GM23338 (cell line): Measurements from ENCODE around the gene SPIRE1. TPM values are rescaled to one million over a fixed set of nuclear protein-coding genes. Genes with fewer than 3 reads are reported as not detected.

Experiments
- ATAC-seq: fragments of 200-7000 bp; cut with Tn5 transposase; 3 replicates; pipeline ENCODE4 v1.9.1; 2020
- DNase-seq: peaks from one replicate; pipeline ENCODE4 v3.0.0-alpha.2; 2015; ENCODE audit warnings: low spot score
- H2AFZ ChIP-seq: fragments of 200-600 bp; sonication (generic); 2 replicates; pipeline ENCODE4 v1.8.0; 2016; ENCODE audit warnings: antibody characterized with exemption, mild to moderate bottlenecking, moderate library complexity
- H3F3A ChIP-seq: fragments of 200-600 bp; sonication (generic); replicated peaks from 2 replicates; pipeline ENCODE4 v1.8.0; 2017; ENCODE audit warnings: antibody characterized with exemption, mixed run types, low read depth
- H3K27ac ChIP-seq: fragments of 200-600 bp; sonication (generic); 2 replicates; pipeline ENCODE4 v1.6.1; 2016; ENCODE audit warnings: low read depth
- H3K27me3 ChIP-seq: fragments of 200-600 bp; sonication (generic); 2 replicates; pipeline ENCODE4 v1.8.0; 2016; ENCODE audit warnings: mild to moderate bottlenecking, mixed run types, moderate library complexity; ENCODE audit not compliant: insufficient read depth
- H3K36me3 ChIP-seq: fragments of 200-600 bp; sonication (generic); 2 replicates; pipeline ENCODE4 v1.8.0; 2016; ENCODE audit warnings: mild to moderate bottlenecking; ENCODE audit not compliant: insufficient read depth
- H3K4me1 ChIP-seq: fragments of 200-600 bp; sonication (generic); 2 replicates; pipeline ENCODE4 v1.8.0; 2016; ENCODE audit warnings: mild to moderate bottlenecking, moderate library complexity; ENCODE audit not compliant: insufficient read depth
- H3K4me2 ChIP-seq: fragments of 200-600 bp; sonication (generic); 2 replicates; pipeline ENCODE4 v1.7.1; 2017; ENCODE audit warnings: mixed run types
- H3K4me3 ChIP-seq: fragments of 200-600 bp; sonication (generic); 2 replicates; pipeline ENCODE4 v1.6.1; 2016; ENCODE audit warnings: mixed run types
- H3K79me2 ChIP-seq: fragments of 200-600 bp; sonication (generic); replicated peaks from 2 replicates; pipeline ENCODE4 v1.8.0; 2017; ENCODE audit warnings: mild to moderate bottlenecking; ENCODE audit not compliant: insufficient read depth
- H3K9me2 ChIP-seq: fragments of 200-600 bp; sonication (generic); 2 replicates; pipeline ENCODE4 v1.8.0; 2017; ENCODE audit not compliant: insufficient read depth
- H4K20me1 ChIP-seq: fragments of 200-600 bp; sonication (generic); replicated peaks from 2 replicates; pipeline ENCODE4 v1.8.0; 2017; ENCODE audit warnings: mild to moderate bottlenecking; ENCODE audit not compliant: insufficient read depth
- H3K27ac Mint-ChIP-seq: 2 replicates; pipeline ENCODE4 v1.8.0; 2020; ENCODE audit warnings: inconsistent platforms, mild to moderate bottlenecking, moderate library complexity, mixed read lengths
- H3K27me3 Mint-ChIP-seq: 3 replicates; pipeline ENCODE4 v1.8.0; 2022; ENCODE audit warnings: low read depth, mild to moderate bottlenecking, moderate library complexity, mixed read lengths, inconsistent platforms; ENCODE audit not compliant: insufficient read depth, poor library complexity
- H3K36me3 Mint-ChIP-seq: 3 replicates; pipeline ENCODE4 v1.8.0; 2021; ENCODE audit warnings: low read depth, mild to moderate bottlenecking, inconsistent platforms, moderate library complexity, mixed read lengths
- H3K4me1 Mint-ChIP-seq: 3 replicates; pipeline ENCODE4 v1.8.0; 2020; ENCODE audit warnings: mild to moderate bottlenecking, inconsistent platforms, mixed read lengths
- H3K4me3 Mint-ChIP-seq: 3 replicates; pipeline ENCODE4 v1.8.0; 2021; ENCODE audit warnings: moderate library complexity, mild to moderate bottlenecking, inconsistent platforms, mixed read lengths
- H3K9me3 Mint-ChIP-seq: 3 replicates; pipeline ENCODE4 v1.8.0; 2020; ENCODE audit warnings: moderate library complexity, mild to moderate bottlenecking, inconsistent platforms, mixed read lengths
- JUNB ChIP-seq: IDR thresholded peaks from one replicate; pipeline ENCODE4 v1.6.1; 2016; ENCODE audit warnings: antibody characterized with exemption; ENCODE audit not compliant: unreplicated experiment
- ZNF114 ChIP-seq: fragments of 250-450 bp; sonication (Bioruptor Pico); IDR thresholded peaks from 2 replicates; pipeline ENCODE4 v1.5.0; 2020; ENCODE audit warnings: mild to moderate bottlenecking, moderate library complexity
- polyA plus RNA-seq: library from polyadenylated mRNA; unstranded; fragments of >200 nt; fragmentation: Nextera tagmentation; extraction: Ambion mirVana; gene quantifications from 2 replicates; pipeline ENCODE4 v1.2.1, GENCODE V29; 2016
- total RNA-seq: library from RNA; depleted of rRNA; stranded (reverse); fragments of >200 nt; shearing (Covaris generic); gene quantifications from 2 replicates; pipeline ENCODE4 v1.2.3, GENCODE V29; 2014
- TF ChIP-seq, protein P1 (sequence below): fragments of 250-450 bp; sonication (Bioruptor Pico); IDR thresholded peaks from 2 replicates; pipeline ENCODE4 v1.5.0; 2020; ENCODE audit warnings: mild to moderate bottlenecking, moderate library complexity
- TF ChIP-seq, protein P2 (sequence below): IDR thresholded peaks from one replicate; pipeline ENCODE4 v1.6.1; 2018; ENCODE audit warnings: antibody characterized with exemption; ENCODE audit not compliant: unreplicated experiment

SPIRE1 gene
- total and polyA plus RNA-seq, 2 experiments from 2014 or later, result 2.9 to 15.5 TPM

DNA sequence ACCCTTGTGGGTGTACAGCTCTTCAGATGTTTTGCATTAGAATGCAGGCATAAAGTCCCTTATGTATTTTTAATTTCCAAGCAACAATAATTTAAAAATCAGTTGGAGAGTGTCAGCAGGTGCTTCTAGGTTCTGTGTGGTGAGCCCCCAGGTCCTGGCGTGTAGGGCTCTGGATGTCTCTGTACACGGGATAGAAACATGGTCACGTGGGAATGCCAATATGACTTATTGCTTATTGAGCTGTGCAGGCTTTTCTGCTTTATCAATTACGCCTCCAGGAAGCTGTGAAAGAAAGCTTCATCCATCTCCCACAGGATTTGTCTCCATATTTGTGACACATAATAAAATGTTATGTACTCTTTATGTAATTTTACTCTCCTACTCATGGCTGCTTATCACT lies 212.4 kb downstream of the SPIRE1 start:
- H3K9me3 Mint-ChIP-seq, result peaks cover 13% of the 10 kb centered on the region
- H3K4me1 ChIP-seq, result no peaks in the 10 kb centered on the region
- no peaks in the 10 kb centered on the region for H3F3A ChIP-seq
- H3K27ac ChIP-seq, result no peak overlapping the region
- H3K36me3 Mint-ChIP-seq, result peaks cover 25% of the 10 kb centered on the region
- H3K36me3 ChIP-seq, result no peaks in the 10 kb centered on the region
- TF ChIP-seq, protein P1, sequence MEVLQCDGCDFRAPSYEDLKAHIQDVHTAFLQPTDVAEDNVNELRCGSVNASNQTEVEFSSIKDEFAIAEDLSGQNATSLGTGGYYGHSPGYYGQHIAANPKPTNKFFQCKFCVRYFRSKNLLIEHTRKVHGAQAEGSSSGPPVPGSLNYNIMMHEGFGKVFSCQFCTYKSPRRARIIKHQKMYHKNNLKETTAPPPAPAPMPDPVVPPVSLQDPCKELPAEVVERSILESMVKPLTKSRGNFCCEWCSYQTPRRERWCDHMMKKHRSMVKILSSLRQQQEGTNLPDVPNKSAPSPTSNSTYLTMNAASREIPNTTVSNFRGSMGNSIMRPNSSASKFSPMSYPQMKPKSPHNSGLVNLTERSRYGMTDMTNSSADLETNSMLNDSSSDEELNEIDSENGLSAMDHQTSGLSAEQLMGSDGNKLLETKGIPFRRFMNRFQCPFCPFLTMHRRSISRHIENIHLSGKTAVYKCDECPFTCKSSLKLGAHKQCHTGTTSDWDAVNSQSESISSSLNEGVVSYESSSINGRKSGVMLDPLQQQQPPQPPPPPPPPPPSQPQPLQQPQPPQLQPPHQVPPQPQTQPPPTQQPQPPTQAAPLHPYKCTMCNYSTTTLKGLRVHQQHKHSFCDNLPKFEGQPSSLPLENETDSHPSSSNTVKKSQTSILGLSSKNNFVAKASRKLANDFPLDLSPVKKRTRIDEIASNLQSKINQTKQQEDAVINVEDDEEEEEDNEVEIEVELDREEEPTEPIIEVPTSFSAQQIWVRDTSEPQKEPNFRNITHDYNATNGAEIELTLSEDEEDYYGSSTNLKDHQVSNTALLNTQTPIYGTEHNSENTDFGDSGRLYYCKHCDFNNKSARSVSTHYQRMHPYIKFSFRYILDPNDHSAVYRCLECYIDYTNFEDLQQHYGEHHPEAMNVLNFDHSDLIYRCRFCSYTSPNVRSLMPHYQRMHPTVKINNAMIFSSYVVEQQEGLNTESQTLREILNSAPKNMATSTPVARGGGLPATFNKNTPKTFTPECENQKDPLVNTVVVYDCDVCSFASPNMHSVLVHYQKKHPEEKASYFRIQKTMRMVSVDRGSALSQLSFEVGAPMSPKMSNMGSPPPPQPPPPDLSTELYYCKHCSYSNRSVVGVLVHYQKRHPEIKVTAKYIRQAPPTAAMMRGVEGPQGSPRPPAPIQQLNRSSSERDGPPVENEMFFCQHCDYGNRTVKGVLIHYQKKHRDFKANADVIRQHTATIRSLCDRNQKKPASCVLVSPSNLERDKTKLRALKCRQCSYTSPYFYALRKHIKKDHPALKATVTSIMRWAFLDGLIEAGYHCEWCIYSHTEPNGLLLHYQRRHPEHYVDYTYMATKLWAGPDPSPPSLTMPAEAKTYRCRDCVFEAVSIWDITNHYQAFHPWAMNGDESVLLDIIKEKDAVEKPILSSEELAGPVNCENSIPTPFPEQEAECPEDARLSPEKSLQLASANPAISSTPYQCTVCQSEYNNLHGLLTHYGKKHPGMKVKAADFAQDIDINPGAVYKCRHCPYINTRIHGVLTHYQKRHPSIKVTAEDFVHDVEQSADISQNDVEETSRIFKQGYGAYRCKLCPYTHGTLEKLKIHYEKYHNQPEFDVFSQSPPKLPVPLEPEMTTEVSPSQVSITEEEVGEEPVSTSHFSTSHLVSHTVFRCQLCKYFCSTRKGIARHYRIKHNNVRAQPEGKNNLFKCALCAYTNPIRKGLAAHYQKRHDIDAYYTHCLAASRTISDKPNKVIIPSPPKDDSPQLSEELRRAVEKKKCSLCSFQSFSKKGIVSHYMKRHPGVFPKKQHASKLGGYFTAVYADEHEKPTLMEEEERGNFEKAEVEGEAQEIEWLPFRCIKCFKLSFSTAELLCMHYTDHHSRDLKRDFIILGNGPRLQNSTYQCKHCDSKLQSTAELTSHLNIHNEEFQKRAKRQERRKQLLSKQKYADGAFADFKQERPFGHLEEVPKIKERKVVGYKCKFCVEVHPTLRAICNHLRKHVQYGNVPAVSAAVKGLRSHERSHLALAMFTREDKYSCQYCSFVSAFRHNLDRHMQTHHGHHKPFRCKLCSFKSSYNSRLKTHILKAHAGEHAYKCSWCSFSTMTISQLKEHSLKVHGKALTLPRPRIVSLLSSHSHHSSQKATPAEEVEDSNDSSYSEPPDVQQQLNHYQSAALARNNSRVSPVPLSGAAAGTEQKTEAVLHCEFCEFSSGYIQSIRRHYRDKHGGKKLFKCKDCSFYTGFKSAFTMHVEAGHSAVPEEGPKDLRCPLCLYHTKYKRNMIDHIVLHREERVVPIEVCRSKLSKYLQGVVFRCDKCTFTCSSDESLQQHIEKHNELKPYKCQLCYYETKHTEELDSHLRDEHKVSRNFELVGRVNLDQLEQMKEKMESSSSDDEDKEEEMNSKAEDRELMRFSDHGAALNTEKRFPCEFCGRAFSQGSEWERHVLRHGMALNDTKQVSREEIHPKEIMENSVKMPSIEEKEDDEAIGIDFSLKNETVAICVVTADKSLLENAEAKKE, result no peak
- no peak for TF ChIP-seq ZNF114 (CRISPR knock-in tag)
- no peak for TF ChIP-seq JUNB
- TF ChIP-seq, protein P2, sequence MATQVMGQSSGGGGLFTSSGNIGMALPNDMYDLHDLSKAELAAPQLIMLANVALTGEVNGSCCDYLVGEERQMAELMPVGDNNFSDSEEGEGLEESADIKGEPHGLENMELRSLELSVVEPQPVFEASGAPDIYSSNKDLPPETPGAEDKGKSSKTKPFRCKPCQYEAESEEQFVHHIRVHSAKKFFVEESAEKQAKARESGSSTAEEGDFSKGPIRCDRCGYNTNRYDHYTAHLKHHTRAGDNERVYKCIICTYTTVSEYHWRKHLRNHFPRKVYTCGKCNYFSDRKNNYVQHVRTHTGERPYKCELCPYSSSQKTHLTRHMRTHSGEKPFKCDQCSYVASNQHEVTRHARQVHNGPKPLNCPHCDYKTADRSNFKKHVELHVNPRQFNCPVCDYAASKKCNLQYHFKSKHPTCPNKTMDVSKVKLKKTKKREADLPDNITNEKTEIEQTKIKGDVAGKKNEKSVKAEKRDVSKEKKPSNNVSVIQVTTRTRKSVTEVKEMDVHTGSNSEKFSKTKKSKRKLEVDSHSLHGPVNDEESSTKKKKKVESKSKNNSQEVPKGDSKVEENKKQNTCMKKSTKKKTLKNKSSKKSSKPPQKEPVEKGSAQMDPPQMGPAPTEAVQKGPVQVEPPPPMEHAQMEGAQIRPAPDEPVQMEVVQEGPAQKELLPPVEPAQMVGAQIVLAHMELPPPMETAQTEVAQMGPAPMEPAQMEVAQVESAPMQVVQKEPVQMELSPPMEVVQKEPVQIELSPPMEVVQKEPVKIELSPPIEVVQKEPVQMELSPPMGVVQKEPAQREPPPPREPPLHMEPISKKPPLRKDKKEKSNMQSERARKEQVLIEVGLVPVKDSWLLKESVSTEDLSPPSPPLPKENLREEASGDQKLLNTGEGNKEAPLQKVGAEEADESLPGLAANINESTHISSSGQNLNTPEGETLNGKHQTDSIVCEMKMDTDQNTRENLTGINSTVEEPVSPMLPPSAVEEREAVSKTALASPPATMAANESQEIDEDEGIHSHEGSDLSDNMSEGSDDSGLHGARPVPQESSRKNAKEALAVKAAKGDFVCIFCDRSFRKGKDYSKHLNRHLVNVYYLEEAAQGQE, result no peak
- no peak overlapping the region for H2AFZ ChIP-seq
- H3K4me3 Mint-ChIP-seq, result no peak overlapping the region
- no peaks in the 10 kb centered on the region for H3K79me2 ChIP-seq
- no peaks in the 10 kb centered on the region for H3K4me1 Mint-ChIP-seq
- no peak overlapping the region for H3K4me2 ChIP-seq
- DNase-seq (no peak), ATAC-seq (no peak)
- no peak overlapping the region for H3K27ac Mint-ChIP-seq
- no peaks in the 10 kb centered on the region for H3K9me2 ChIP-seq
- H3K27me3 ChIP-seq, result no peaks in the 10 kb centered on the region
- no peak overlapping the region for H3K4me3 ChIP-seq
- H3K27me3 Mint-ChIP-seq, result peaks cover 2% of the 10 kb centered on the region
- no peaks in the 10 kb centered on the region for H4K20me1 ChIP-seq
